Tibial nerve (tissue), 4 donors: Measurements from ENCODE around the gene TLE7.

Experiments
- CTCF ChIP-seq, 5 experiments: fragments of 200-600 bp in 3 of 5; fragments of 450-650 bp in 2 of 5; sonication (generic) in 3 of 5; IDR thresholded peaks; one replicate each; pipeline ENCODE4 v1.5.1; 2016 to 2019; ENCODE audit warnings: antibody characterized with exemption in 5 of 5, mild to moderate bottlenecking in 3 of 5, moderate library complexity in 2 of 5
- EP300 ChIP-seq, 2 donors: sonication (generic); formaldehyde crosslinking; IDR thresholded peaks; one replicate each; pipeline ENCODE4 v1.6.1; 2017; ENCODE audit warnings: antibody characterized with exemption in 2 of 2, mild to moderate bottlenecking in 1 of 2
- POLR2A ChIP-seq, 2 donors: fragments of 450-650 bp; IDR thresholded peaks; one replicate each; pipeline ENCODE4 v1.6.1; 2017; ENCODE audit warnings: antibody characterized with exemption in 2 of 2, mild to moderate bottlenecking in 2 of 2, moderate library complexity in 2 of 2

GRCh38 chr16:71396594-71396993 lies 45.3 kb downstream of the TLE7 start:
- TF ChIP-seq CTCF (IDR thresholded peaks at IDR 0.05) (no peak), EP300 (IDR thresholded peaks at IDR 0.05) (no peak), POLR2A (IDR thresholded peaks at IDR 0.05) (no peak)
